OCI-LY3 (cell line): Measurements from ENCODE around the gene TTC39B.

Experiments
- H2AFZ ChIP-seq: fragments of 200-600, 300-600 bp; shearing (Covaris generic); 2 replicates; pipeline ENCODE4 v1.6.0; 2014; ENCODE audit warnings: antibody characterized with exemption, low read depth, low read length
- H3K27ac ChIP-seq: fragments of 200-600, 300-600 bp; sonication (generic); 2 replicates; pipeline ENCODE4 v1.5.1; 2014; ENCODE audit warnings: mild to moderate bottlenecking, low read length, moderate library complexity, mixed read lengths
- H3K27me3 ChIP-seq: fragments of 200-600, 300-600 bp; sonication (generic); 2 replicates; pipeline ENCODE4 v1.6.1; 2014; ENCODE audit warnings: low read depth, low read length, mixed read lengths
- H3K36me3 ChIP-seq: fragments of 200-600, 300-600 bp; sonication (generic); replicated peaks from 2 replicates; pipeline ENCODE3; 2014; ENCODE audit warnings: low read depth, low read length, mixed read lengths
- H3K4me1 ChIP-seq: fragments of 300-600, 200-600 bp; sonication (generic); 2 replicates; pipeline ENCODE4 v1.6.1; 2014; ENCODE audit warnings: low read length, mixed read lengths
- H3K4me2 ChIP-seq: fragments of 200-600, 300-600 bp; sonication (generic); 2 replicates; pipeline ENCODE4 v1.6.1; 2014; ENCODE audit warnings: low read length, mixed read lengths
- H3K4me3 ChIP-seq: fragments of 300-600, 200-600 bp; sonication (generic); 2 replicates; pipeline ENCODE4 v1.5.1; 2014; ENCODE audit warnings: antibody characterized with exemption, mild to moderate bottlenecking, low read length, moderate library complexity
- H3K79me2 ChIP-seq: fragments of 300-600, 200-600 bp; shearing (Covaris generic); 2 replicates; pipeline ENCODE4 v1.6.1; 2014; ENCODE audit warnings: mild to moderate bottlenecking, low read length, mixed read lengths
- H3K9ac ChIP-seq: fragments of 300-600, 200-600 bp; shearing (Covaris generic); 2 replicates; pipeline ENCODE4 v1.6.0; 2014; ENCODE audit warnings: mild to moderate bottlenecking, low read length, moderate library complexity
- H3K9me3 ChIP-seq: fragments of 200-600, 300-600 bp; shearing (Covaris generic); 2 replicates; pipeline ENCODE4 v1.6.1; 2014; ENCODE audit warnings: low read length, mixed read lengths; ENCODE audit not compliant: insufficient read depth
- H4K20me1 ChIP-seq: fragments of 200-600, 300-600 bp; sonication (generic); 2 replicates; pipeline ENCODE4 v1.6.1; 2016; ENCODE audit warnings: low read length, mixed read lengths; ENCODE audit not compliant: insufficient read depth
- EZH2phosphoT487 ChIP-seq: fragments of 200-600 bp; shearing (Covaris generic); IDR thresholded peaks from 2 replicates; pipeline ENCODE4 v1.6.1; 2018; ENCODE audit warnings: antibody characterized with exemption, mixed run types, low read depth
- TF ChIP-seq, protein P1 (sequence below): fragments of 200-600, 300-600 bp; sonication (generic); IDR thresholded peaks from 2 replicates; pipeline ENCODE4 v1.5.1; 2014; ENCODE audit warnings: antibody characterized with exemption, low read length, low read depth

Gene TTC39B

DNA sequence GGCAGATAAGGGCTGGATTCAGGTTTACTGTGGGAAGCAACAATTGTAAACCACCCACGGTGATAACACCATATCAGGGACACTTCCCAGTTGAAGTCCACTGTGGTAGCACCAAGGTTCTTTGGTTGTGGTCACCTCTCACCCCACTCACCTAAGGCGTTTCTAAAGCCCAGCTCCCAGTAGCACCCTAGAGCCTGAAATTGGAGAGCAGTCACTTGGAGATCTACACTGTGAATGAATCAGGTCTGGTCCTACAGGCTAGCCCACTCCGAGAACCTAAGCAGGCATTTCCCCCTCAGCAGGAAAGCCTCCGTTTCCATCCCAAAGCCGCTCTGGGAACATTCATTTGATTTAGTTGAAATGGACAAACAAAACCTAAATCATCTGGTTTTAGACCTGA, 191.3 kb downstream of the TTC39B start:
- no peaks in the 10 kb centered on the region for H3K79me2 ChIP-seq
- TF ChIP-seq, protein P1, sequence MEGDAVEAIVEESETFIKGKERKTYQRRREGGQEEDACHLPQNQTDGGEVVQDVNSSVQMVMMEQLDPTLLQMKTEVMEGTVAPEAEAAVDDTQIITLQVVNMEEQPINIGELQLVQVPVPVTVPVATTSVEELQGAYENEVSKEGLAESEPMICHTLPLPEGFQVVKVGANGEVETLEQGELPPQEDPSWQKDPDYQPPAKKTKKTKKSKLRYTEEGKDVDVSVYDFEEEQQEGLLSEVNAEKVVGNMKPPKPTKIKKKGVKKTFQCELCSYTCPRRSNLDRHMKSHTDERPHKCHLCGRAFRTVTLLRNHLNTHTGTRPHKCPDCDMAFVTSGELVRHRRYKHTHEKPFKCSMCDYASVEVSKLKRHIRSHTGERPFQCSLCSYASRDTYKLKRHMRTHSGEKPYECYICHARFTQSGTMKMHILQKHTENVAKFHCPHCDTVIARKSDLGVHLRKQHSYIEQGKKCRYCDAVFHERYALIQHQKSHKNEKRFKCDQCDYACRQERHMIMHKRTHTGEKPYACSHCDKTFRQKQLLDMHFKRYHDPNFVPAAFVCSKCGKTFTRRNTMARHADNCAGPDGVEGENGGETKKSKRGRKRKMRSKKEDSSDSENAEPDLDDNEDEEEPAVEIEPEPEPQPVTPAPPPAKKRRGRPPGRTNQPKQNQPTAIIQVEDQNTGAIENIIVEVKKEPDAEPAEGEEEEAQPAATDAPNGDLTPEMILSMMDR = no peak
- no peak for TF ChIP-seq EZH2phosphoT487
- H3K4me1 ChIP-seq = no peaks in the 10 kb centered on the region
- no peak overlapping the region for H3K27ac ChIP-seq
- H3K4me3 ChIP-seq = no peak overlapping the region
- peaks cover 22% of the 10 kb centered on the region for H3K27me3 ChIP-seq
- H3K36me3 ChIP-seq = no peaks in the 10 kb centered on the region
- H3K9ac ChIP-seq = no peak overlapping the region
- H3K9me3 ChIP-seq = no peaks in the 10 kb centered on the region
- no peaks in the 10 kb centered on the region for H4K20me1 ChIP-seq
- no peak overlapping the region for H2AFZ ChIP-seq
- no peak overlapping the region for H3K4me2 ChIP-seq

DNA sequence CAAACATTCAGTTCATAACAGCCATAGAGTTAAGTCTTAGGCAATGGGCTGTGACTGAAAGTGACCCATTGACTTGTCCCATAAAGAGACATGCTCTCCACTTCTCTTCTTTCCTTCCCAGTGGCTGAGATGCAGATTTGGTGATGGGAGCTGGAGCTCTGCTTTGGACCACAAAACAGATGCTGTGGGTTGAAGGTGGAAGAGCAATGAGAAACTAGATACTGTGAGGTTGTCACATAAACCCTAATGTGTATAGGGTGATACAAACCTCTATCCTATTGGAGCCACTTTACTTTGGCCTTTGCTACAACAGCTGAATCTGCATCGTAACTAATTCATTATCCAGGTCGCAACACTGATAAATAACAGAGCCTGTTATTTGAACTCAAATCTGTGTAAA, 192.0 kb downstream of the TTC39B start:
- no peaks in the 10 kb centered on the region for H3K79me2 ChIP-seq
- H3K9me3 ChIP-seq = no peaks in the 10 kb centered on the region
- no peaks in the 10 kb centered on the region for H3K4me1 ChIP-seq
- H3K9ac ChIP-seq = no peak overlapping the region
- no peak overlapping the region for H2AFZ ChIP-seq
- H3K27me3 ChIP-seq = peaks cover 18% of the 10 kb centered on the region
- H4K20me1 ChIP-seq = no peaks in the 10 kb centered on the region
- H3K36me3 ChIP-seq = no peaks in the 10 kb centered on the region
- H3K4me2 ChIP-seq = no peak overlapping the region
- no peak overlapping the region for H3K4me3 ChIP-seq
- TF ChIP-seq EZH2phosphoT487 = no peak
- TF ChIP-seq, protein P1 = no peak
- no peak overlapping the region for H3K27ac ChIP-seq
